GM13977 (cell line): ENCODE measurements around the gene TMPRSS5.

Experiments
- DNase-seq: peaks from one replicate; pipeline ENCODE4 v3.0.0; 2012; ENCODE audit warnings: low spot score
- CTCF ChIP-seq: IDR thresholded peaks from 2 replicates; pipeline ENCODE4 v1.5.1; 2012; ENCODE audit warnings: mild to moderate bottlenecking, control low read depth; ENCODE audit not compliant: insufficient read depth; ENCODE audit errors: extremely low read depth, missing control alignments
- in situ Hi-C: fragments of 300-500 bp; cut with MboI; formaldehyde crosslinking; loops from one replicate; pipeline ENCODE4 v1.12.0; 2022; ENCODE audit warnings: low sequenced_read_pairs, low pct_unique_long_range_greater_than_20kb, mixed read lengths, inconsistent platforms; ENCODE audit not compliant: unreplicated experiment

TMPRSS5 gene

GRCh38 chr11:113705871-113706655, at the start of gene TMPRSS5:
Gene TMPRSS5, minus strand, starts transcription at chr11:113706308. Its CDS starts 84 bp downstream, at chr11:113706224.
- TF ChIP-seq CTCF, result no peak
- in situ Hi-C loops, result no loop called here
- no peak for DNase-seq

- no peak for TF ChIP-seq CTCF
- in situ Hi-C loops, result no loop called here
- DNase-seq, result no peak
Observed at GRCh38 chr11:113752932-113753331, 46.8 kb upstream of the TMPRSS5 start.

- TF ChIP-seq CTCF, result no peak
- in situ Hi-C loops, result no loop called here
- DNase-seq, result no peak
Observed at GRCh38 chr11:113736323-113736722, 30.2 kb upstream of the TMPRSS5 start.

- DNase-seq, result no peak
- in situ Hi-C loops, result no loop called here
- no peak for TF ChIP-seq CTCF
Observed at GRCh38 chr11:113732092-113732491, 26.0 kb upstream of the TMPRSS5 start.

GRCh38 chr11:113730887-113731726, 25.0 kb upstream of the TMPRSS5 start:
- in situ Hi-C loops, result no loop called here
- no peak for DNase-seq

More at GRCh38 chr11:113730887-113731726, 25.0 kb upstream of the TMPRSS5 start:
- peak; percentile 44 for TF ChIP-seq CTCF
